HCT116 (cell line): Measurements from ENCODE around the gene SYTL3. TPM values are rescaled to one million over a fixed set of nuclear protein-coding genes. Genes with fewer than 3 reads are reported as not detected.

ENCODE experiments used
- ATAC-seq: fragments of 200-7000 bp; cut with Tn5 transposase; 2 replicates; pipeline ENCODE4 v1.9.1; 2020; ENCODE audit warnings: mild to moderate bottlenecking, moderate library complexity
- BruUV-seq: library from RNA; stranded (reverse); fragments of 400-500 nt; replicated peaks from 2 replicates; lab custom pipeline; 2021; lab: Mats Ljungman, UMichigan
- CTCF ChIA-PET: fragments of 300-600 bp; sonication (Branson Sonifier 250); formaldehyde crosslinking; loops from one replicate; lab custom pipeline; 2021; ENCODE audit warnings: antibody characterized with exemption; lab: Charles Lee
- POLR2A ChIA-PET: fragments of 300-600, 350-600 bp; sonication (Branson Sonifier 250); formaldehyde crosslinking; loops from one replicate; lab custom pipeline; 2021; ENCODE audit warnings: antibody characterized with exemption; lab: Charles Lee
- RAD21 ChIA-PET, 2 experiments: fragments of 300-600 bp; sonication (Branson Sonifier 250); formaldehyde crosslinking; loops; one replicate each; lab custom pipeline; 2023; ENCODE audit warnings: low total read pairs in 2 of 2; ENCODE audit not compliant: uncharacterized antibody in 2 of 2, unreplicated experiment in 2 of 2, low non-redundant PET in 1 of 2; lab: Charles Lee
- DNase-seq: peaks from one replicate; pipeline ENCODE4 v3.0.0-alpha.2; 2010; ENCODE audit warnings: low read depth, low spot score
- H2AFZ ChIP-seq: fragments of 200-600 bp; shearing (Covaris generic), sonication (generic); 2 replicates; pipeline ENCODE4 v1.6.1; 2017; ENCODE audit warnings: low read depth, mixed run types, mixed read lengths, antibody characterized with exemption, low read length; ENCODE audit not compliant: poor library complexity, severe bottlenecking
- H3K27ac ChIP-seq: 2 replicates; pipeline ENCODE4 v1.5.1; 2012; ENCODE audit warnings: low read depth, low read length
- H3K27me3 ChIP-seq: fragments of 200-600 bp; sonication (generic); 2 replicates; pipeline ENCODE4 v1.6.1; 2016; ENCODE audit warnings: mixed run types, low read length, mixed read lengths; ENCODE audit not compliant: insufficient read depth
- H3K36me3 ChIP-seq, 2 experiments: fragments of 200-500 bp in 1 of 2; fragments of 200-600 bp in 1 of 2; sonication (Bioruptor generic) in 1 of 2; sonication (generic) in 1 of 2; 2 replicates each; pipeline versions ENCODE4 v1.5.1 to v1.6.1; 2014 to 2016; ENCODE audit warnings: low read length in 2 of 2, inconsistent platforms in 1 of 2, mixed read lengths in 1 of 2, mixed run types in 1 of 2; ENCODE audit not compliant: insufficient read depth in 2 of 2, control insufficient read depth in 1 of 2
- H3K4me1 ChIP-seq, 2 experiments: fragments of 200-600 bp in 1 of 2; sonication (generic) in 1 of 2; 2 replicates each; pipeline versions ENCODE4 v1.5.1 to v1.6.1; 2012 to 2017; ENCODE audit warnings: low read length in 2 of 2, inconsistent platforms in 1 of 2, mild to moderate bottlenecking in 1 of 2, mixed read lengths in 1 of 2, mixed run types in 1 of 2, moderate library complexity in 1 of 2; ENCODE audit not compliant: insufficient read depth in 2 of 2, control insufficient read depth in 1 of 2
- H3K4me2 ChIP-seq: fragments of 200-600 bp; sonication (generic); 2 replicates; pipeline ENCODE4 v1.6.1; 2017; ENCODE audit warnings: mixed run types, low read length, mixed read lengths
- H3K4me3 ChIP-seq, 2 experiments: fragments of 200-600 bp in 1 of 2; sonication (generic) in 1 of 2; replicated peaks in 1 of 2; 2 replicates each; pipeline ENCODE4 v1.5.1; 2011 to 2016; ENCODE audit warnings: low read length in 2 of 2, control low read depth in 1 of 2, low read depth in 1 of 2, mild to moderate bottlenecking in 1 of 2, mixed read lengths in 1 of 2, mixed run types in 1 of 2
- H3K79me2 ChIP-seq: fragments of 200-600 bp; sonication (generic); 2 replicates; pipeline ENCODE4 v1.6.1; 2017; ENCODE audit warnings: mild to moderate bottlenecking, mixed run types, low read length, moderate library complexity, mixed read lengths; ENCODE audit not compliant: insufficient read depth
- H3K9ac ChIP-seq: fragments of 200-600 bp; sonication (generic); 2 replicates; pipeline ENCODE4 v1.6.1; 2016; ENCODE audit warnings: low read length, mixed read lengths
- H3K9me2 ChIP-seq: fragments of 200-600 bp; sonication (generic), shearing (Covaris generic); 2 replicates; pipeline ENCODE4 v1.6.1; 2017; ENCODE audit warnings: mixed run types, mild to moderate bottlenecking, moderate library complexity; ENCODE audit not compliant: insufficient read depth
- H3K9me3 ChIP-seq, 2 experiments: fragments of 200-500 bp in 1 of 2; fragments of 200-600 bp in 1 of 2; sonication (Bioruptor generic) in 1 of 2; sonication (generic) in 1 of 2; 2 replicates each; pipeline ENCODE4 v1.6.1; 2014 to 2017; ENCODE audit warnings: low read length in 2 of 2, mixed read lengths in 2 of 2, inconsistent platforms in 1 of 2, low read depth in 1 of 2, mild to moderate bottlenecking in 1 of 2, mixed run types in 1 of 2, moderate library complexity in 1 of 2; ENCODE audit not compliant: control insufficient read depth in 1 of 2, insufficient read depth in 1 of 2
- H4K20me1 ChIP-seq: fragments of 200-600 bp; sonication (generic), shearing (Covaris generic); 2 replicates; pipeline ENCODE4 v1.6.1; 2017; ENCODE audit warnings: mixed run types, mild to moderate bottlenecking, moderate library complexity; ENCODE audit not compliant: insufficient read depth
- EZH2phosphoT487 ChIP-seq: fragments of 200-600 bp; IDR thresholded peaks from 2 replicates; pipeline ENCODE4 v1.6.1; 2018; ENCODE audit warnings: antibody characterized with exemption, borderline replicate concordance
- POLR2A ChIP-seq: IDR thresholded peaks from 2 replicates; pipeline ENCODE4 v1.7.0; 2011; ENCODE audit warnings: borderline replicate concordance; ENCODE audit not compliant: insufficient read depth, insufficient read length; ENCODE audit errors: extremely low read depth
- POLR2AphosphoS5 ChIP-seq: IDR thresholded peaks from 2 replicates; pipeline ENCODE4 v1.6.1; 2011; ENCODE audit warnings: mild to moderate bottlenecking, low read depth, low read length, moderate library complexity
- RAD21 ChIP-seq: IDR thresholded peaks from 2 replicates; pipeline ENCODE4 v1.6.1; 2012; ENCODE audit warnings: low read depth, mild to moderate bottlenecking
- YY1 ChIP-seq: IDR thresholded peaks from 2 replicates; pipeline ENCODE4 v1.6.1; 2011; ENCODE audit warnings: low read length, low read depth, moderate library complexity, mild to moderate bottlenecking; ENCODE audit not compliant: insufficient replicate concordance; ENCODE audit errors: extremely low read depth
- ZFX ChIP-seq: fragments of 450-650 bp; IDR thresholded peaks from 2 replicates; pipeline ENCODE4 v1.6.1; 2017
- intact Hi-C: fragments of 100-400 bp; cut with micrococcal nuclease; formaldehyde crosslinking; loops from 2 replicates; pipeline ENCODE4 v1.10.0; 2022
- total RNA-seq: library from RNA; stranded (reverse); gene quantifications from one replicate; pipeline ENCODE4 v1.2.1, GENCODE V29; 2021; ENCODE audit not compliant: unreplicated experiment
- TF ChIP-seq, protein P1 (sequence below): IDR thresholded peaks from 2 replicates; pipeline ENCODE4 v1.6.1; 2012; ENCODE audit warnings: low read depth

SYTL3 gene
- total RNA-seq, 1 experiment from 2014 or later, result 55.3 TPM

DNA sequence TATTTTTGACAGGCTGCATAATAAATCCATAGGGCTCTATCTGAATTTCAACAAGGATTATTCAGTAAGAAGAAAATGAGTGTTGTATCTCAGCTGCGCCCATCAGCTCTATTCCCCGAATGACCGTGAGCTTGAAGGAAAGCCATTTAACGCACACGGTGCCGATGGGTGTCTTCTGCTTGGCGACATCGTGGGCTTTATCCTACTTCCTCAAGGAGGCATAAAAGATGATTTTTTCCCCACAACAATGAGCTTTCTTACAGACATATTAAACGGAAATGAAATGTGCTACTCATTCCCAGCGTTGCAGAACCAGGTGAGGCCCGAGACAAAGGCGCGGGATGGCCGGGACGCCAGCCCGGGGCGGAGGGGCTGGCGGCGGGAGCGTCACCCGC is 6.0 kb upstream of the SYTL3 start (continued):
- TF ChIP-seq, protein P1, sequence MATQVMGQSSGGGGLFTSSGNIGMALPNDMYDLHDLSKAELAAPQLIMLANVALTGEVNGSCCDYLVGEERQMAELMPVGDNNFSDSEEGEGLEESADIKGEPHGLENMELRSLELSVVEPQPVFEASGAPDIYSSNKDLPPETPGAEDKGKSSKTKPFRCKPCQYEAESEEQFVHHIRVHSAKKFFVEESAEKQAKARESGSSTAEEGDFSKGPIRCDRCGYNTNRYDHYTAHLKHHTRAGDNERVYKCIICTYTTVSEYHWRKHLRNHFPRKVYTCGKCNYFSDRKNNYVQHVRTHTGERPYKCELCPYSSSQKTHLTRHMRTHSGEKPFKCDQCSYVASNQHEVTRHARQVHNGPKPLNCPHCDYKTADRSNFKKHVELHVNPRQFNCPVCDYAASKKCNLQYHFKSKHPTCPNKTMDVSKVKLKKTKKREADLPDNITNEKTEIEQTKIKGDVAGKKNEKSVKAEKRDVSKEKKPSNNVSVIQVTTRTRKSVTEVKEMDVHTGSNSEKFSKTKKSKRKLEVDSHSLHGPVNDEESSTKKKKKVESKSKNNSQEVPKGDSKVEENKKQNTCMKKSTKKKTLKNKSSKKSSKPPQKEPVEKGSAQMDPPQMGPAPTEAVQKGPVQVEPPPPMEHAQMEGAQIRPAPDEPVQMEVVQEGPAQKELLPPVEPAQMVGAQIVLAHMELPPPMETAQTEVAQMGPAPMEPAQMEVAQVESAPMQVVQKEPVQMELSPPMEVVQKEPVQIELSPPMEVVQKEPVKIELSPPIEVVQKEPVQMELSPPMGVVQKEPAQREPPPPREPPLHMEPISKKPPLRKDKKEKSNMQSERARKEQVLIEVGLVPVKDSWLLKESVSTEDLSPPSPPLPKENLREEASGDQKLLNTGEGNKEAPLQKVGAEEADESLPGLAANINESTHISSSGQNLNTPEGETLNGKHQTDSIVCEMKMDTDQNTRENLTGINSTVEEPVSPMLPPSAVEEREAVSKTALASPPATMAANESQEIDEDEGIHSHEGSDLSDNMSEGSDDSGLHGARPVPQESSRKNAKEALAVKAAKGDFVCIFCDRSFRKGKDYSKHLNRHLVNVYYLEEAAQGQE, result no peak
- TF ChIP-seq POLR2AphosphoS5 (no peak), EZH2phosphoT487 (no peak)

DNA sequence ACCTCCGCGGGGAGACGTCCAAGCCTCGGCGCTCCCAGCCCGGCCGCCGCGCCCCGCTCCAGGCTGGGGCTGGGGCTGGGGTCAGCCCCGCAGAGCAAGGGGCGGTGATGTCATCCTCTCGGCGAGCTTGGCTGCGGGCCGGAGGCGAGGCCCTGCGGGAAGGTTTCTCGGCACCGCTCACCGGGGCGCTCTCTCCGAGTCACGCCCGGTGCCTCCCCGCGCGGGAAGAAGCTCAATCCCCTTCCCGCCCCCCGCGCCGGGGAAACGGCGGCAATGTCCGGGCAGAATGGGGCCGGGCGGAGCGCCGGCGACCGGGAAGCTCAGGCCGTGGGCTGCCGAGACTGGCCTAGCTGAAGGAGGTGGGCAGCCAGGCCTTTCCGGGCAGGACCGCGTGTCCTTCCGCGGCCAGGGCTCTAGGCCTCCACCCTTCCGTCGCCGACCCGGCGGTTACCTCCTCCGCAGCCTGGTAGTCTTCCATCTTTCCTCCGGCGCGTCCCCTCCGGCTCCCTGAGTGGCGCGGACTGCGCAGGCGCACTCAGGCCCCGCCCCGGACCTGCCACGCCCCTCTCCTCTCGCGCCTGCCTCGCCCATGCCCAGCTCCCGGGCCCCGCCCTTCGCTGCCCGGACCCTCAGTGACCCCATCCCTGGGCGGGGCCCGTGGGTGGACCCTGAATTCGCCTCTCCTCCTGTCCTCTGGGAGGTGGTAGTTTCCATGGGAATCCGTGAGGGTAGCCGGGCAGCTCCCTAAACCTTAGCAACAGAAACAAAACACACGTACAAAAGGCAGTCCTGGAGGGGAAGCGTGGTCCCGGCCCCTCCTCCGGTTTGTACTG is 5.4 kb upstream of the SYTL3 start, which contains the start of gene DYNLT1:
DYNLT1 (minus strand) TSS at position 513 of the 833 bp plus-strand sequence; CDS start at position 478, 35 bp downstream.
- RAD21 ChIA-PET, result interaction anchor here in 1 of 2 experiments (1.1 kb wide), 1 partner anchor 46 kb away, joined by 4 read pairs; no protein-coding TSS in a partner anchor
- Histone ChIP-seq H3K27me3 (no peaks in the 10 kb centered on the region), H3K36me3 (peaks cover 0 to 8% of the 10 kb centered on the region in 2 experiments; a peak in 2 of 4 replicates), H3K9me2 (no peaks in the 10 kb centered on the region), H3K27ac (peak within 1 kb of the TSS; percentile 97), H4K20me1 (no peaks in the 10 kb centered on the region), H3K4me1 (peaks cover 60 to 73% of the 10 kb centered on the region in 2 experiments), H3K4me2 (peak within 1 kb of the TSS; percentile 89), H3K9ac (peak within 1 kb of the TSS; percentile 97), H3K9me3 (no peaks in the 10 kb centered on the region), H2AFZ (no peak within 1 kb of the TSS), H3K79me2 (peaks cover 67% of the 10 kb centered on the region), H3K4me3 (peak within 1 kb of the TSS; percentile 89 to 91)
- intact Hi-C loops, result loop anchor here (10.0 kb wide), 1 partner anchor 350 kb away; no protein-coding TSS in a partner anchor
- POLR2A ChIA-PET, result interaction anchor here (0.6 to 2.3 kb wide), 5 partner anchors 28 to 423 kb away, joined by 3 to 9 read pairs (median 4); no protein-coding TSS in a partner anchor
- CTCF ChIA-PET, result interaction anchor here (1.0 to 3.4 kb wide), 8 partner anchors 16 to 491 kb away, joined by 3 to 12 read pairs (median 6); no protein-coding TSS in a partner anchor
- peak; percentile 83 for ATAC-seq
- TF ChIP-seq RAD21 (no peak), POLR2A (peak; percentile 75), ZFX (peak; percentile 87), YY1 (peak; percentile 56), POLR2AphosphoS5 (peak; percentile 90)
- no TSS peak for BruUV-seq
- peak; percentile 91 for DNase-seq
